GM13977 (cell line): Measurements from ENCODE around the gene TMEM214.

Experiments used
- DNase-seq: peaks from one replicate; pipeline ENCODE4 v3.0.0; 2012; ENCODE audit warnings: low spot score
- CTCF ChIP-seq: IDR thresholded peaks from 2 replicates; pipeline ENCODE4 v1.5.1; 2012; ENCODE audit warnings: mild to moderate bottlenecking, control low read depth; ENCODE audit not compliant: insufficient read depth; ENCODE audit errors: extremely low read depth, missing control alignments
- in situ Hi-C: fragments of 300-500 bp; cut with MboI; formaldehyde crosslinking; loops from one replicate; pipeline ENCODE4 v1.12.0; 2022; ENCODE audit warnings: low sequenced_read_pairs, low pct_unique_long_range_greater_than_20kb, mixed read lengths, inconsistent platforms; ENCODE audit not compliant: unreplicated experiment

TMEM214 gene

GRCh38 chr2:27076323-27076722, 43.6 kb downstream of the TMEM214 start:
- in situ Hi-C loops, result no loop called here
- DNase-seq, result no peak
- TF ChIP-seq CTCF, result no peak

GRCh38 chr2:27077231-27077630, 44.5 kb downstream of the TMEM214 start:
- in situ Hi-C loops, result no loop called here
- no peak for TF ChIP-seq CTCF
- no peak for DNase-seq

GRCh38 chr2:27078267-27079194, 45.8 kb downstream of the TMEM214 start, which contains the start of gene EMILIN1:
TSS of gene EMILIN1 (plus strand) at chr2:27078615. CDS start at chr2:27079066, 451 bp downstream.
- DNase-seq, result no peak
- no peak for TF ChIP-seq CTCF
- in situ Hi-C loops, result no loop called here

GRCh38 chr2:27079233-27080139, 46.7 kb downstream of the TMEM214 start:
- no peak for TF ChIP-seq CTCF
- DNase-seq, result no peak
- in situ Hi-C loops, result no loop called here

- in situ Hi-C loops, result no loop called here
- TF ChIP-seq CTCF, result no peak
Measured at GRCh38 chr2:27080140-27080469, 47.3 kb downstream of the TMEM214 start.

GRCh38 chr2:27080603-27080936, 47.8 kb downstream of the TMEM214 start:
- TF ChIP-seq CTCF, result no peak
- in situ Hi-C loops, result no loop called here
- DNase-seq, result no peak

More at GRCh38 chr2:27080140-27080469, 47.3 kb downstream of the TMEM214 start:
- no peak for DNase-seq
